ENCODE data around the gene ZNF507.
"Not testable (repeated sequence)": the region's sequence is repeated elsewhere in the genome, so short reads cannot be mapped to it uniquely, and the experiment has no call there.

The ZNF507 gene

GRCh38 chr19:32416749-32417456, 71.5 kb downstream of the ZNF507 start:
- DNase-seq: no peak

GRCh38 chr19:32418155-32418554, 72.7 kb downstream of the ZNF507 start:
- no peak for DNase-seq

GRCh38 chr19:32421589-32422361, 76.4 kb downstream of the ZNF507 start:
- peak; percentile 82 for DNase-seq

- no peak for DNase-seq
Observed at GRCh38 chr19:32422435-32422834, 77.0 kb downstream of the ZNF507 start.

GRCh38 chr19:32423944-32424343, 78.5 kb downstream of the ZNF507 start:
- DNase-seq: not testable (repeated sequence)

GRCh38 chr19:32427536-32427935, 82.1 kb downstream of the ZNF507 start:
- no peak for DNase-seq

- no peak for DNase-seq
Observed at GRCh38 chr19:32436692-32437091, 91.3 kb downstream of the ZNF507 start.

GRCh38 chr19:32437096-32437495, 91.7 kb downstream of the ZNF507 start:
- no peak for DNase-seq
